GM12878 (cell line): ENCODE data around the gene RBSN. TPM values are rescaled to one million over a fixed set of nuclear protein-coding genes. Genes with fewer than 3 reads are reported as not detected.

Experiments
- ATAC-seq: fragments of 200-7000 bp; cut with Tn5 transposase; 3 replicates; pipeline ENCODE4 v1.9.1; 2020; ENCODE audit warnings: mild to moderate bottlenecking, moderate library complexity
- BruUV-seq: library from RNA; stranded (reverse); fragments of 400-500 nt; replicated peaks from 2 replicates; lab custom pipeline; 2021; lab: Mats Ljungman, UMichigan
- CTCF ChIA-PET: fragments of 300-600 bp; sonication (Branson Sonifier 250); formaldehyde crosslinking; extraction: SDS; loops from one replicate; lab custom pipeline; 2021; ENCODE audit warnings: inconsistent platforms; lab: Yijun Ruan, JAX
- POLR2A ChIA-PET: fragments of 350-600 bp; formaldehyde crosslinking; extraction: SDS; loops from one replicate; lab custom pipeline; 2021; ENCODE audit warnings: inconsistent platforms; lab: Charles Lee
- RAD21 ChIA-PET: fragments of 300-600 bp; sonication (Branson Sonifier 250); formaldehyde crosslinking; loops from one replicate; lab custom pipeline; 2023; ENCODE audit warnings: antibody characterized with exemption; ENCODE audit not compliant: unreplicated experiment; lab: Charles Lee
- SMC1A ChIA-PET: fragments of 300-600 bp; sonication (Branson Sonifier 250); formaldehyde crosslinking; loops from one replicate; lab custom pipeline; 2023; ENCODE audit not compliant: unreplicated experiment, uncharacterized antibody; lab: Charles Lee
- DNase-seq: peaks from one replicate; pipeline ENCODE4 v3.0.0-alpha.2; 2011; ENCODE audit warnings: low read depth, low spot score
- FAIRE-seq: peaks from 3 replicates; lab custom pipeline; 2011; peaks lifted over from hg19 to GRCh38; lab: Jason Lieb, UNC
- H2AFZ ChIP-seq: 2 replicates; pipeline ENCODE4 v1.6.0; 2011; ENCODE audit warnings: low read depth, low read length, control low read depth; ENCODE audit not compliant: control insufficient read depth
- H3K27ac ChIP-seq: 2 replicates; pipeline ENCODE4 v1.5.1; 2011; ENCODE audit warnings: control low read depth; ENCODE audit not compliant: control insufficient read depth, insufficient read depth
- H3K27me3 ChIP-seq, 2 experiments: replicated peaks in 1 of 2; 2 replicates each; pipeline versions ENCODE4 v1.6.0 to v1.6.1; 2011; ENCODE audit warnings: low read length in 1 of 2; ENCODE audit not compliant: control insufficient read depth in 2 of 2, insufficient read depth in 2 of 2
- H3K36me3 ChIP-seq, 2 experiments: 2 replicates each; pipeline ENCODE4 v1.5.1; 2011; ENCODE audit warnings: low read length in 1 of 2; ENCODE audit not compliant: control insufficient read depth in 2 of 2, insufficient read depth in 2 of 2
- H3K4me1 ChIP-seq: 2 replicates; pipeline ENCODE4 v1.6.1; 2011; ENCODE audit warnings: mild to moderate bottlenecking, low read length, moderate library complexity, mixed read lengths; ENCODE audit not compliant: control insufficient read depth, insufficient read depth
- H3K4me2 ChIP-seq: 2 replicates; pipeline ENCODE4 v1.6.0; 2011; ENCODE audit warnings: control low read depth; ENCODE audit not compliant: control insufficient read depth, insufficient read depth
- H3K4me3 ChIP-seq: fragments of 200-600 bp; sonication (generic); 2 replicates; pipeline ENCODE4 v1.5.1; 2016
- H3K79me2 ChIP-seq: 2 replicates; pipeline ENCODE4 v1.6.0; 2011; ENCODE audit warnings: low read length; ENCODE audit not compliant: control insufficient read depth, insufficient read depth
- H3K9ac ChIP-seq: 2 replicates; pipeline ENCODE4 v1.8.0; 2011; ENCODE audit warnings: low read length, control low read depth, mixed read lengths; ENCODE audit not compliant: control insufficient read depth, insufficient read depth
- H3K9me3 ChIP-seq: replicated peaks from 3 replicates; pipeline ENCODE4 v1.5.1; 2011; ENCODE audit warnings: mild to moderate bottlenecking, low read length; ENCODE audit not compliant: control insufficient read depth, insufficient read depth
- H4K20me1 ChIP-seq: 2 replicates; pipeline ENCODE4 v1.6.0; 2011; ENCODE audit not compliant: control insufficient read depth, insufficient read depth
- BCL11A ChIP-seq: IDR thresholded peaks from 2 replicates; pipeline ENCODE4 v1.6.1; 2011; ENCODE audit warnings: low read depth, low read length
- GATAD2B ChIP-seq: fragments of 450-650 bp; conservative IDR thresholded peaks from 2 replicates; pipeline ENCODE4 v1.6.1; 2017; ENCODE audit warnings: low read depth, mild to moderate bottlenecking, moderate library complexity
- IRF4 ChIP-seq: IDR thresholded peaks from 2 replicates; pipeline ENCODE4 v1.6.1; 2011; ENCODE audit warnings: low read depth, low read length
- NRF1 ChIP-seq: conservative IDR thresholded peaks from 2 replicates; pipeline ENCODE4 v1.6.1; 2011; ENCODE audit warnings: mild to moderate bottlenecking, low read depth, low read length, improper control_type of control experiment
- TCF3 ChIP-seq: IDR thresholded peaks from 2 replicates; pipeline ENCODE4 v1.6.1; 2012; ENCODE audit warnings: low read depth, mild to moderate bottlenecking, low read length, borderline replicate concordance; ENCODE audit not compliant: insufficient read depth
- YBX1 ChIP-seq: fragments of 450-650 bp; IDR thresholded peaks from 2 replicates; pipeline ENCODE4 v1.6.1; 2016; ENCODE audit warnings: antibody characterized with exemption
- whole genome bisulfite sequencing: methylation state at CpG from one replicate; pipeline ENCODE4 v1.1.6; 2016; ENCODE audit warnings: low lambda C conversion rate; ENCODE audit not compliant: insufficient replicate concordance, insufficient coverage; ENCODE audit errors: missing lambda C conversion rate; 5-methylcytosine and 5-hydroxymethylcytosine counted together
- in situ Hi-C: fragments of 300-500 bp; cut with MboI; formaldehyde crosslinking; loops from 9 replicates; pipeline ENCODE4 v1.14.3; 2018; ENCODE audit warnings: mixed read lengths
- intact Hi-C: fragments of 100-400 bp; cut with micrococcal nuclease; formaldehyde crosslinking; loops from one replicate; pipeline ENCODE4 v1.14.2; 2022; ENCODE audit not compliant: unreplicated experiment
- polyA plus RNA-seq, 11 experiments: library from polyadenylated mRNA; depleted of rRNA in 4 of 11; unstranded in 6 of 11; stranded (reverse) in 5 of 11; fragments of >200 nt; fragmentation: Nextera tagmentation in 4 of 11; fragmentation: Illumina TruSeq in 1 of 11; extraction: Ambion mirVana in 4 of 11; extraction: Trizol in 1 of 11; gene quantifications; 1 replicate in 1 of 11; 2 replicates in 10 of 11; pipeline versions ENCODE4 v1.2.1 to v1.2.3, GENCODE V29; 2011 to 2016; ENCODE audit warnings: inconsistent platforms in 2 of 11, missing spikeins in 2 of 11, low read depth in 1 of 11
- total RNA-seq, 4 experiments: library from RNA; depleted of rRNA in 3 of 4; stranded (reverse); fragments of >200 nt in 3 of 4; fragmentation: Illumina TruSeq in 1 of 4; extraction: Trizol in 1 of 4; gene quantifications; 2 replicates each; pipeline versions ENCODE4 v1.2.1 to v1.2.3, GENCODE V29; 2013 to 2021
- TF ChIP-seq, protein P1 (sequence below): IDR thresholded peaks from 2 replicates; pipeline ENCODE4 v1.6.1; 2011; ENCODE audit warnings: mild to moderate bottlenecking, low read depth, low read length, moderate library complexity; ENCODE audit not compliant: insufficient replicate concordance
- TF ChIP-seq, protein P2 (sequence below): fragments of 450-650 bp; IDR thresholded peaks from 2 replicates; pipeline ENCODE4 v1.6.1; 2017; ENCODE audit warnings: antibody characterized with exemption, mild to moderate bottlenecking, moderate library complexity

The RBSN gene
- total and polyA plus RNA-seq, 10 of the 15 experiments (the other 5 are each of a cell fraction or from before 2014, with no cell fraction given): 2.0 to 17.5 (median 10.5) TPM

DNA sequence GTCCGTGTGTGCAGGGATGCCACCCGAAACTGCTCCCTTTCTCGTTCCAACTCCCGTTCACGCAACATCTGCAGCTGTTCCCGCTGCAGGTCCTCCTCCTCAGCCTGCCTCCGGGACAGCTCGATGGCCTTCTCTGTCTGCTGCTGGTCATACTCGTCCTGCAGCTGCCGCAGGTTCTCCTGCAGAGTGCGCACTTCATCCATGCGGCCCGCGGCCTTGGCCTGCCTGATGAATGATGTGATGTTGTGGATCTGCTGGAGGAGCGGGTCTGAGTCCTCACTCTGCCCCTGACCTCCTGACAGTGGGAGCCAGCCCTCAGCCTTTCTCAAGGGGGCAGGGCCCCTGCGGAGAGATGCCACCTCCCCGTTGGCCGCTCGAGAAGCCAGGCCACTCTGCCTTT is 24.4 kb downstream of the RBSN start:
- ChIA-PET CTCF (no interaction called here), RAD21 (no interaction called here), SMC1A (interaction anchor here (0.7 kb wide), 1 partner anchor 26 kb away, joined by 3 read pairs; no protein-coding TSS in a partner anchor), POLR2A (no interaction called here)
- no peak overlapping the region for H3K4me3 ChIP-seq
- H4K20me1 ChIP-seq: no peaks in the 10 kb centered on the region
- in situ Hi-C loops (no loop called here), intact Hi-C loops (no loop called here)
- H3K4me2 ChIP-seq: no peak overlapping the region
- TF ChIP-seq YBX1: no peak
- TF ChIP-seq, protein P1, sequence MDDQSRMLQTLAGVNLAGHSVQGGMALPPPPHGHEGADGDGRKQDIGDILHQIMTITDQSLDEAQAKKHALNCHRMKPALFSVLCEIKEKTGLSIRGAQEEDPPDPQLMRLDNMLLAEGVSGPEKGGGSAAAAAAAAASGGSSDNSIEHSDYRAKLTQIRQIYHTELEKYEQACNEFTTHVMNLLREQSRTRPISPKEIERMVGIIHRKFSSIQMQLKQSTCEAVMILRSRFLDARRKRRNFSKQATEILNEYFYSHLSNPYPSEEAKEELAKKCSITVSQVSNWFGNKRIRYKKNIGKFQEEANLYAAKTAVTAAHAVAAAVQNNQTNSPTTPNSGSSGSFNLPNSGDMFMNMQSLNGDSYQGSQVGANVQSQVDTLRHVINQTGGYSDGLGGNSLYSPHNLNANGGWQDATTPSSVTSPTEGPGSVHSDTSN: no peak
- no peak for TF ChIP-seq TCF3
- TF ChIP-seq, protein P2, sequence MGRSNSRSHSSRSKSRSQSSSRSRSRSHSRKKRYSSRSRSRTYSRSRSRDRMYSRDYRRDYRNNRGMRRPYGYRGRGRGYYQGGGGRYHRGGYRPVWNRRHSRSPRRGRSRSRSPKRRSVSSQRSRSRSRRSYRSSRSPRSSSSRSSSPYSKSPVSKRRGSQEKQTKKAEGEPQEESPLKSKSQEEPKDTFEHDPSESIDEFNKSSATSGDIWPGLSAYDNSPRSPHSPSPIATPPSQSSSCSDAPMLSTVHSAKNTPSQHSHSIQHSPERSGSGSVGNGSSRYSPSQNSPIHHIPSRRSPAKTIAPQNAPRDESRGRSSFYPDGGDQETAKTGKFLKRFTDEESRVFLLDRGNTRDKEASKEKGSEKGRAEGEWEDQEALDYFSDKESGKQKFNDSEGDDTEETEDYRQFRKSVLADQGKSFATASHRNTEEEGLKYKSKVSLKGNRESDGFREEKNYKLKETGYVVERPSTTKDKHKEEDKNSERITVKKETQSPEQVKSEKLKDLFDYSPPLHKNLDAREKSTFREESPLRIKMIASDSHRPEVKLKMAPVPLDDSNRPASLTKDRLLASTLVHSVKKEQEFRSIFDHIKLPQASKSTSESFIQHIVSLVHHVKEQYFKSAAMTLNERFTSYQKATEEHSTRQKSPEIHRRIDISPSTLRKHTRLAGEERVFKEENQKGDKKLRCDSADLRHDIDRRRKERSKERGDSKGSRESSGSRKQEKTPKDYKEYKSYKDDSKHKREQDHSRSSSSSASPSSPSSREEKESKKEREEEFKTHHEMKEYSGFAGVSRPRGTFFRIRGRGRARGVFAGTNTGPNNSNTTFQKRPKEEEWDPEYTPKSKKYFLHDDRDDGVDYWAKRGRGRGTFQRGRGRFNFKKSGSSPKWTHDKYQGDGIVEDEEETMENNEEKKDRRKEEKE: no peak
- TF ChIP-seq GATAD2B: no peak
- no peak for TF ChIP-seq BCL11A
- TF ChIP-seq NRF1: no peak
- TF ChIP-seq IRF4: no peak
- no peak overlapping the region for H3K9ac ChIP-seq
- no peaks in the 10 kb centered on the region for H3K79me2 ChIP-seq
- H3K4me1 ChIP-seq: no peaks in the 10 kb centered on the region
- no peak for DNase-seq
- H3K36me3 ChIP-seq: peaks cover 13 to 27% of the 10 kb centered on the region in 2 experiments
- H3K27me3 ChIP-seq: no peaks in the 10 kb centered on the region
- no peak overlapping the region for H2AFZ ChIP-seq
- H3K27ac ChIP-seq: no peak overlapping the region
- FAIRE-seq: no peak
- WGBS: over 99% methylated on average over 13 of the region's 19 CpGs
- BruUV-seq: no TSS peak
- no peak for ATAC-seq
- H3K9me3 ChIP-seq: no peaks in the 10 kb centered on the region
